ENCODE data around the gene DEK.

The DEK gene

GRCh38 chr6:18277237-18278006, 13.1 kb upstream of the DEK start:
- Mint-ChIP-seq H3K27me3 (ENCODE audit: low read depth) (peaks cover 70% of the 10 kb centered on the region), H3K4me1 (ENCODE audit: low read depth) (peaks cover 2% of the 10 kb centered on the region), H3K36me3 (ENCODE audit: low read depth) (no peaks in the 10 kb centered on the region), H3K27ac (no peak overlapping the region), H3K4me3 (peak overlapping the region; percentile 34), H3K9me3 (no peaks in the 10 kb centered on the region)
- DNase-seq (ENCODE audit: low spot score), result no peak

GRCh38 chr6:18276610-18277236, 12.4 kb upstream of the DEK start:
- H3K36me3 Mint-ChIP-seq (ENCODE audit: low read depth), result no peaks in the 10 kb centered on the region
- H3K27ac Mint-ChIP-seq, result no peak overlapping the region
- peaks cover 74% of the 10 kb centered on the region for H3K27me3 Mint-ChIP-seq (ENCODE audit: low read depth)
- H3K9me3 Mint-ChIP-seq, result no peaks in the 10 kb centered on the region
- peaks cover 2% of the 10 kb centered on the region for H3K4me1 Mint-ChIP-seq (ENCODE audit: low read depth)
- H3K4me3 Mint-ChIP-seq, result peak overlapping the region; percentile 34
- no peak for DNase-seq (ENCODE audit: low spot score)

- no peak overlapping the region for H3K27ac Mint-ChIP-seq
- H3K9me3 Mint-ChIP-seq, result no peaks in the 10 kb centered on the region
- H3K27me3 Mint-ChIP-seq (ENCODE audit: low read depth), result peaks cover 29% of the 10 kb centered on the region
- DNase-seq (ENCODE audit: low spot score), result no peak
- H3K4me3 Mint-ChIP-seq, result no peak overlapping the region
- H3K36me3 Mint-ChIP-seq (ENCODE audit: low read depth), result no peaks in the 10 kb centered on the region
- peaks cover 4% of the 10 kb centered on the region for H3K4me1 Mint-ChIP-seq (ENCODE audit: low read depth)
Observed at GRCh38 chr6:18270216-18270615, 5.9 kb upstream of the DEK start.

- Mint-ChIP-seq H3K27me3 (ENCODE audit: low read depth) (peaks cover 24% of the 10 kb centered on the region), H3K4me1 (ENCODE audit: low read depth) (peaks cover 9% of the 10 kb centered on the region), H3K9me3 (no peaks in the 10 kb centered on the region)
Observed at GRCh38 chr6:18269717-18270116, 5.4 kb upstream of the DEK start.

GRCh38 chr6:18269253-18269652, 4.9 kb upstream of the DEK start:
- Mint-ChIP-seq H3K36me3 (ENCODE audit: low read depth) (no peaks in the 10 kb centered on the region), H3K9me3 (no peaks in the 10 kb centered on the region), H3K4me1 (ENCODE audit: low read depth) (peaks cover 9% of the 10 kb centered on the region), H3K27me3 (ENCODE audit: low read depth) (peaks cover 21% of the 10 kb centered on the region), H3K27ac (no peak overlapping the region), H3K4me3 (no peak overlapping the region)
- DNase-seq (ENCODE audit: low spot score), result no peak

More at GRCh38 chr6:18269717-18270116, 5.4 kb upstream of the DEK start:
- no peaks in the 10 kb centered on the region for H3K36me3 Mint-ChIP-seq (ENCODE audit: low read depth)
- H3K27ac Mint-ChIP-seq, result no peak overlapping the region
- no peak overlapping the region for H3K4me3 Mint-ChIP-seq
- DNase-seq (ENCODE audit: low spot score), result no peak

- peaks cover 7% of the 10 kb centered on the region for H3K36me3 Mint-ChIP-seq (ENCODE audit: low read depth)
- no peak overlapping the region for H3K4me3 Mint-ChIP-seq
- H3K27ac Mint-ChIP-seq, result no peak overlapping the region
- H3K9me3 Mint-ChIP-seq, result no peaks in the 10 kb centered on the region
- no peak for DNase-seq (ENCODE audit: low spot score)
- peaks cover 15% of the 10 kb centered on the region for H3K27me3 Mint-ChIP-seq (ENCODE audit: low read depth)
- H3K4me1 Mint-ChIP-seq (ENCODE audit: low read depth), result peaks cover 9% of the 10 kb centered on the region
Observed at GRCh38 chr6:18268066-18268465, 3.7 kb upstream of the DEK start.

- H3K27me3 Mint-ChIP-seq (ENCODE audit: low read depth), result peaks cover 2% of the 10 kb centered on the region
Observed at GRCh38 chr6:18266523-18266912, 2.2 kb upstream of the DEK start.

GRCh38 chr6:18265787-18266522, 1.6 kb upstream of the DEK start:
- no peaks in the 10 kb centered on the region for H3K9me3 Mint-ChIP-seq
- DNase-seq (ENCODE audit: low spot score), result no peak
- H3K27me3 Mint-ChIP-seq (ENCODE audit: low read depth), result peaks cover 2% of the 10 kb centered on the region
- peaks cover 27% of the 10 kb centered on the region for H3K36me3 Mint-ChIP-seq (ENCODE audit: low read depth)
- H3K4me3 Mint-ChIP-seq, result peak overlapping the region; percentile 88
- peaks cover 24% of the 10 kb centered on the region for H3K4me1 Mint-ChIP-seq (ENCODE audit: low read depth)
- H3K27ac Mint-ChIP-seq, result peak overlapping the region; percentile 92

More at GRCh38 chr6:18266523-18266912, 2.2 kb upstream of the DEK start:
- Mint-ChIP-seq H3K27ac (no peak overlapping the region), H3K36me3 (ENCODE audit: low read depth) (peaks cover 22% of the 10 kb centered on the region), H3K4me3 (no peak overlapping the region), H3K9me3 (no peaks in the 10 kb centered on the region), H3K4me1 (ENCODE audit: low read depth) (peaks cover 21% of the 10 kb centered on the region)
- DNase-seq (ENCODE audit: low spot score), result no peak

GRCh38 chr6:18264923-18265377, 620 bp upstream of the DEK start:
- Mint-ChIP-seq H3K4me3 (peak overlapping the region; percentile 88), H3K27ac (peak overlapping the region; percentile 92), H3K36me3 (ENCODE audit: low read depth) (peaks cover 37% of the 10 kb centered on the region), H3K9me3 (no peaks in the 10 kb centered on the region), H3K4me1 (ENCODE audit: low read depth) (peaks cover 35% of the 10 kb centered on the region), H3K27me3 (ENCODE audit: low read depth) (no peaks in the 10 kb centered on the region)
- DNase-seq (ENCODE audit: low spot score), result no peak

- H3K4me3 Mint-ChIP-seq, result peak overlapping the region; percentile 88
- H3K4me1 Mint-ChIP-seq (ENCODE audit: low read depth), result peaks cover 43% of the 10 kb centered on the region
- H3K27me3 Mint-ChIP-seq (ENCODE audit: low read depth), result no peaks in the 10 kb centered on the region
- no peaks in the 10 kb centered on the region for H3K9me3 Mint-ChIP-seq
- DNase-seq (ENCODE audit: low spot score), result peak; percentile 29
- peaks cover 47% of the 10 kb centered on the region for H3K36me3 Mint-ChIP-seq (ENCODE audit: low read depth)
- H3K27ac Mint-ChIP-seq, result peak overlapping the region; percentile 92
Observed at GRCh38 chr6:18263418-18264218, 712 bp downstream of the DEK start.

GRCh38 chr6:18262702-18263417, 1.5 kb downstream of the DEK start:
- H3K9me3 Mint-ChIP-seq, result no peaks in the 10 kb centered on the region
- peak overlapping the region; percentile 88 for H3K4me3 Mint-ChIP-seq
- H3K27me3 Mint-ChIP-seq (ENCODE audit: low read depth), result no peaks in the 10 kb centered on the region
- peak; percentile 50 for DNase-seq (ENCODE audit: low spot score)
- H3K27ac Mint-ChIP-seq, result peak overlapping the region; percentile 92
- H3K36me3 Mint-ChIP-seq (ENCODE audit: low read depth), result peaks cover 53% of the 10 kb centered on the region
- H3K4me1 Mint-ChIP-seq (ENCODE audit: low read depth), result peaks cover 45% of the 10 kb centered on the region

- H3K4me3 Mint-ChIP-seq, result peak overlapping the region; percentile 88
- H3K27ac Mint-ChIP-seq, result peak overlapping the region; percentile 33
- peaks cover 50% of the 10 kb centered on the region for H3K4me1 Mint-ChIP-seq (ENCODE audit: low read depth)
- H3K9me3 Mint-ChIP-seq, result no peaks in the 10 kb centered on the region
- no peaks in the 10 kb centered on the region for H3K27me3 Mint-ChIP-seq (ENCODE audit: low read depth)
- DNase-seq (ENCODE audit: low spot score), result no peak
- H3K36me3 Mint-ChIP-seq (ENCODE audit: low read depth), result peaks cover 63% of the 10 kb centered on the region
Observed at GRCh38 chr6:18261877-18262276, 2.5 kb downstream of the DEK start.
